Measurements from ENCODE around the gene ZC3H18.

Gene ZC3H18

DNA sequence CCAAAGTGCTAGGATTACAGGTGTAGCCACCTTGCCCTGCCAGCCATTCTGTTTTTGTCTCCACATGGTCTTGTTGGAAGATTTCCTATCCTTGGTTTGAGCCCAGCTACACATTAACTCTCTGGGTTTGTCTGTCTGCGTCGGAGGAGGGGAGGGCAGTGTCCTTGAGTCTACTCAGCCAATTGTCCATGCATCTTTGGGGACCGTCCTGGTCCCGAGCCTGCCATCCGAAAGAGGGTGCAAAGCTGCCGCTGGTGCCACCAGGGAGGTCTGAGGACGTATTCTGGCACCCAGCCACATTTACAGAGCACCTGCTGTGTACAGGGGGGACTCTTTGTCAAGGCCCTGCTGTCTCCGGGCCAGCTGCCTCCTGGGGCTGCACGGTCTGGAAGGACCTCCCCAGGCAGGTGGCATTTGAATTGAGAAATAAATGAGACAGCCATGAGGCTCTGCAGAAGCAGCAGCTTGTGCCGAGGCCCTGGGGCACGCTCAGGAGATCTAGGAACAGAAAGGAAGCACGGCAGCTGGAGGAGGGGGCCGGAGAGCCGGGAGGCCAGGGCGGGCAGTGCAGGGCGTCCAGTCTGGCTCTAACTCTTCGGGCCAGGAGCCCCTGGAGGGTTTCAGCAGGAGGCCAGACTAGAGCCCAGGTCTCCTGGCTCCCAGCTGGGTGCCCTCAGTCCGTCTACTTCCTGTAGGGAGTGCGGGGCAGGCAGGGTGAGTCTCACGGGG lies 79.2 kb downstream of the ZC3H18 start:
- no peak overlapping the region for H2AFZ ChIP-seq (ENCODE audit: low read length)
- H2AK5ac ChIP-seq (ENCODE audit: low read depth, low read length), result peak overlapping the region; percentile 90
- no peak overlapping the region for H3K27ac ChIP-seq (replicated peaks; ENCODE audit: low read length)
- no peak overlapping the region for H2BK120ac ChIP-seq (ENCODE audit: low read depth, low read length)
- H3K4me3 ChIP-seq (ENCODE audit: low read length in 2 of 2), result no peak overlapping the region
- peaks cover 14 to 34% of the 10 kb centered on the region in 2 donors for H3K36me3 ChIP-seq (replicated peaks in 1 of 2; ENCODE audit: control insufficient read depth in 2 of 2, insufficient read depth in 2 of 2, low read length in 2 of 2)
- peak overlapping the region; percentile 2 for H3K14ac ChIP-seq (ENCODE audit: low read length)
- peak overlapping the region; percentile 98 for H3K4me2 ChIP-seq (ENCODE audit: insufficient read depth, low read length, poor library complexity, severe bottlenecking)
- H3K9me3 ChIP-seq (replicated peaks in 1 of 2; ENCODE audit: control insufficient read depth in 2 of 2, insufficient read depth in 1 of 2, low read depth in 1 of 2, low read length in 2 of 2), result no peaks in the 10 kb centered on the region
- H3K79me1 ChIP-seq (ENCODE audit: low read depth, low read length), result peaks cover 15% of the 10 kb centered on the region
- no peak overlapping the region for H4K91ac ChIP-seq (ENCODE audit: low read depth, low read length, poor library complexity)
- peak overlapping the region; percentile 91 for H3K23ac ChIP-seq (ENCODE audit: low read depth, low read length, poor library complexity)
- H3K4ac ChIP-seq (ENCODE audit: low read length), result no peak overlapping the region
- no CpG with 5 or more reads among the region's 20 CpGs for WGBS, 2 donors (ENCODE audit: extremely low coverage in 2 of 2, insufficient read length in 2 of 2, insufficient replicate concordance in 1 of 2)
- H2BK12ac ChIP-seq (ENCODE audit: low read length), result no peak overlapping the region
- DNase-seq (ENCODE audit: low spot score), result no peak
- peak overlapping the region; percentile 76 for H3K18ac ChIP-seq (ENCODE audit: low read length)
- H2BK15ac ChIP-seq (ENCODE audit: low read length), result peak overlapping the region; percentile 89
- peaks cover 16 to 25% of the 10 kb centered on the region in 2 donors for H3K4me1 ChIP-seq (ENCODE audit: control insufficient read depth in 2 of 2, insufficient read depth in 1 of 2, low read depth in 1 of 2, low read length in 2 of 2)
- H3K9ac ChIP-seq (ENCODE audit: low read depth, low read length, poor library complexity), result peak overlapping the region; percentile 99
- H4K8ac ChIP-seq (ENCODE audit: low read depth, low read length), result no peak overlapping the region
- no peaks in the 10 kb centered on the region for H3K27me3 ChIP-seq (ENCODE audit: control insufficient read depth in 3 of 3, insufficient read depth in 3 of 3, low read depth in 1 of 3, low read length in 3 of 3)
- H2BK5ac ChIP-seq (ENCODE audit: low read length), result no peak overlapping the region

DNA sequence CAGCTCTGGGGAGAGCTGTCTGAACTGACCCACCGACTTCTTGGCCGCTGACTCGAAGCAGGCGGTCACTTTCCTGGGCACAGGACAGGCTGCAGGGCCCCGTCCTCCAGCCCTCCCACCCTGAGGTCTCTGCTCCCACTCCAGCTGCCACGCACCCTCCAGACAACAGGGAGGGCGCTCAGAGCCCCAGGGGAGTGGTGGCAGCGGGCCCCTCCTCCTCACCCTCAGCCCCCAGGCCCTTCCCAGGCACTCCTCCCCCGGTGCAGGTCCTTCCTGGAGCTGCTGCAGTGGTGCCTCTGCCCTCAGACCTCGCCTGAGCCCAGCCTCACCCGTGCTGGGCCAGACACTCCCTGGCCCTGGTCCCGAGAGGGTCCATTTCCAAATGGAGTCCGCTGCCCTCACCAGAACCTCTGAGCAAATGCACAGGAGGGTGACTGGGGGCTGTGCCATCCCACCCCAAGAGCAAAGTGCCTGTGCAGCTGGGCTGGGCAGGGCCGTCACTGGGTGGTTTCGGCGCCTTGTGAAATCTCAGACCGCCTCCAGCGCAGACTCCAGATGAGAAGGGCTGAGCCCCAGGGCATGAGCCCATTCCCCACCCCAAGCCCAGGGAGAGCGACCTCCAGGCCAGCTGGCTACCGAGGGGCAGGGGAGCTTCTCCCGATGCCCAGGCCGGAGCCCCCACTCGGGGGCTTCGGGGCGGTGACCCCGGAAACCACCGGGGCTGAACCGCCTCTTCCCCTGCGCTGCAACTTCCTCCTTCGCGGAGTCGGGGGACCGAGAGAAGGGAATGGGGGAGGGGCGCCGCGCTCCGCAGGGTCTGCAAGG lies 79.9 kb downstream of the ZC3H18 start:
- Histone ChIP-seq H3K4me3 (ENCODE audit: low read length in 2 of 2) (peak overlapping the region; percentile 47 to 92), H3K18ac (ENCODE audit: low read length) (peak overlapping the region; percentile 98), H3K4me1 (ENCODE audit: control insufficient read depth in 2 of 2, insufficient read depth in 1 of 2, low read depth in 1 of 2, low read length in 2 of 2) (peaks cover 16 to 21% of the 10 kb centered on the region in 2 donors), H3K36me3 (replicated peaks in 1 of 2; ENCODE audit: control insufficient read depth in 2 of 2, insufficient read depth in 2 of 2, low read length in 2 of 2) (peaks cover 21 to 42% of the 10 kb centered on the region in 2 donors), H2BK5ac (ENCODE audit: low read length) (peak overlapping the region; percentile 75), H2BK12ac (ENCODE audit: low read length) (peak overlapping the region; percentile 41), H3K23ac (ENCODE audit: low read depth, low read length, poor library complexity) (peak overlapping the region; percentile 99), H3K9ac (ENCODE audit: low read depth, low read length, poor library complexity) (peak overlapping the region; percentile 99), H3K14ac (ENCODE audit: low read length) (peak overlapping the region; percentile 96), H3K79me1 (ENCODE audit: low read depth, low read length) (peaks cover 18% of the 10 kb centered on the region), H3K27me3 (ENCODE audit: control insufficient read depth in 3 of 3, insufficient read depth in 3 of 3, low read depth in 1 of 3, low read length in 3 of 3) (no peaks in the 10 kb centered on the region), H3K4me2 (ENCODE audit: insufficient read depth, low read length, poor library complexity, severe bottlenecking) (peak overlapping the region; percentile 98), H4K8ac (ENCODE audit: low read depth, low read length) (no peak overlapping the region), H2AK5ac (ENCODE audit: low read depth, low read length) (peak overlapping the region; percentile 90), H3K9me3 (replicated peaks in 1 of 2; ENCODE audit: control insufficient read depth in 2 of 2, insufficient read depth in 1 of 2, low read depth in 1 of 2, low read length in 2 of 2) (no peaks in the 10 kb centered on the region), H3K27ac (replicated peaks; ENCODE audit: low read length) (no peak overlapping the region), H2AFZ (ENCODE audit: low read length) (peak overlapping the region; percentile 68), H4K91ac (ENCODE audit: low read depth, low read length, poor library complexity) (no peak overlapping the region), H2BK15ac (ENCODE audit: low read length) (peak overlapping the region; percentile 89), H2BK120ac (ENCODE audit: low read depth, low read length) (peak overlapping the region; percentile 72), H3K4ac (ENCODE audit: low read length) (peak overlapping the region; percentile 53)
- DNase-seq (ENCODE audit: low spot score), result no peak
- no CpG with 5 or more reads among the region's 37 CpGs for WGBS, 2 donors (ENCODE audit: extremely low coverage in 2 of 2, insufficient read length in 2 of 2, insufficient replicate concordance in 1 of 2)

DNA sequence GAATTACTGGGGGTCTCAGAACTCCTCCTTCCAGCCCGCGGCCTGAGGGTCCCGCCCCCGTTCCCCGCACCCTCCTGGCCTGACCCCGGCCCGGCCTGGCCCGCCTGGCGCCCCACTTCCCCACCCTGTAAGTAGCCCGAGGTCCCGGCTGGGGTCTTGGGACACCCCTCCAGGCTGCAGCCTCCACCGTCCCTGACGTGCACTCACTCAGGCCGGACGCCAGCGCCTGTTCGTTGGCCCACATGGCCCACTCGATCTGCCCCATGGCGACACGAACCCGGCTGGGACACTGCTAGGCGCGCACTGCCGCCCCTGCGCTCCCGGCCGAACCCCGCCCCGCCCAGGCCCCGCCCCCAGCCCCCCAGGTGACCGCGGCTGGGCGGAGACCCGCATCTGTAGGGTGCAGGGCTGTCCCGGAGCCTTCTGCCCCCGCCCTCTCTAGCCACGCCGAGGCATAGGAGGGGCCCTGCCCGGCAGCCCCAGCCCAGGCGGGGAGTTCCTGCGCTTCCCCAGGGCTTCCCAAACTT lies 80.6 kb downstream of the ZC3H18 start, which contains the start of gene CYBA:
CYBA (minus strand) TSS at position 305 of the 527 bp plus-strand sequence; CDS start at position 265, 40 bp downstream.
- Histone ChIP-seq H4K91ac (ENCODE audit: low read depth, low read length, poor library complexity) (no peak within 1 kb of the TSS), H2BK12ac (ENCODE audit: low read length) (peak within 1 kb of the TSS; percentile 73), H3K4me2 (ENCODE audit: insufficient read depth, low read length, poor library complexity, severe bottlenecking) (peak within 1 kb of the TSS; percentile 98), H3K23ac (ENCODE audit: low read depth, low read length, poor library complexity) (peak within 1 kb of the TSS; percentile 99), H3K4me1 (ENCODE audit: control insufficient read depth in 2 of 2, insufficient read depth in 1 of 2, low read depth in 1 of 2, low read length in 2 of 2) (peaks cover 14 to 17% of the 10 kb centered on the region in 2 donors), H3K9ac (ENCODE audit: low read depth, low read length, poor library complexity) (peak within 1 kb of the TSS; percentile 99), H2AFZ (ENCODE audit: low read length) (peak within 1 kb of the TSS; percentile 68), H2BK5ac (ENCODE audit: low read length) (peak within 1 kb of the TSS; percentile 75), H4K8ac (ENCODE audit: low read depth, low read length) (no peak within 1 kb of the TSS), H2BK15ac (ENCODE audit: low read length) (peak within 1 kb of the TSS; percentile 89), H3K4ac (ENCODE audit: low read length) (peak within 1 kb of the TSS; percentile 53), H3K27me3 (ENCODE audit: control insufficient read depth in 3 of 3, insufficient read depth in 3 of 3, low read depth in 1 of 3, low read length in 3 of 3) (no peaks in the 10 kb centered on the region), H2BK120ac (ENCODE audit: low read depth, low read length) (peak within 1 kb of the TSS; percentile 72), H3K18ac (ENCODE audit: low read length) (peak within 1 kb of the TSS; percentile 98), H3K9me3 (replicated peaks in 1 of 2; ENCODE audit: control insufficient read depth in 2 of 2, insufficient read depth in 1 of 2, low read depth in 1 of 2, low read length in 2 of 2) (no peaks in the 10 kb centered on the region), H3K4me3 (ENCODE audit: low read length in 2 of 2) (peak within 1 kb of the TSS; percentile 47 to 92), H3K79me1 (ENCODE audit: low read depth, low read length) (peaks cover 18% of the 10 kb centered on the region), H3K36me3 (replicated peaks in 1 of 2; ENCODE audit: control insufficient read depth in 2 of 2, insufficient read depth in 2 of 2, low read length in 2 of 2) (peaks cover 25 to 49% of the 10 kb centered on the region in 2 donors), H3K27ac (replicated peaks; ENCODE audit: low read length) (peak within 1 kb of the TSS; percentile 67), H3K14ac (ENCODE audit: low read length) (peak within 1 kb of the TSS; percentile 96), H2AK5ac (ENCODE audit: low read depth, low read length) (peak within 1 kb of the TSS; percentile 90)
- WGBS, 2 donors (ENCODE audit: extremely low coverage in 2 of 2, insufficient read length in 2 of 2, insufficient replicate concordance in 1 of 2), result no CpG with 5 or more reads among the region's 41 CpGs
- peak; percentile 44 for DNase-seq (ENCODE audit: low spot score)

Data from neuronal stem cell (in vitro differentiated cells).